SW480 (cell line): ENCODE data around the gene ACAA1.
"Not testable (repeated sequence)": the region's sequence is repeated elsewhere in the genome, so short reads cannot be mapped to it uniquely, and the experiment has no call there.

Experiments
- DNase-seq: peaks from one replicate; pipeline ENCODE4 v3.0.0-alpha.2; 2016; ENCODE audit warnings: low spot score

ACAA1 gene

GRCh38 chr3:38101811-38102443 lies 35.0 kb downstream of the ACAA1 start:
- DNase-seq, result no peak

DNA sequence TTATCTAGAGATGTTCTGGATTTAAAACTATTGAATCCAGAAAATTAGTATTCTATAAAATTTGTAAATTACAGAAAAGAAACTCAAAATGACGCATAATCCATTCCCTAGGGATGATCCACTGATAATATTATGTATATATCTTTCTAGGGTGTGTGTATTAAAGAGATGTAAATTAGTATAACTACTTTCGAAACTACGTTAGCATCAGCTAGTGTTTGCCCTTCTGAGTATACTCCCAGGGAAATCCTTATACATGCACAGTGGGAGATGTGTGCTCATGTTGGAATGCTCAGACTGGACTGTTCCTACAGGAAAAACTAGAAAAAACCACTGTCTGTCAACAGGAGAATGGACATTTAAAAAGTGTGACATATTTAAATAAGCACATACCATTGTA lies 36.4 kb downstream of the ACAA1 start:
- no peak for DNase-seq

DNA sequence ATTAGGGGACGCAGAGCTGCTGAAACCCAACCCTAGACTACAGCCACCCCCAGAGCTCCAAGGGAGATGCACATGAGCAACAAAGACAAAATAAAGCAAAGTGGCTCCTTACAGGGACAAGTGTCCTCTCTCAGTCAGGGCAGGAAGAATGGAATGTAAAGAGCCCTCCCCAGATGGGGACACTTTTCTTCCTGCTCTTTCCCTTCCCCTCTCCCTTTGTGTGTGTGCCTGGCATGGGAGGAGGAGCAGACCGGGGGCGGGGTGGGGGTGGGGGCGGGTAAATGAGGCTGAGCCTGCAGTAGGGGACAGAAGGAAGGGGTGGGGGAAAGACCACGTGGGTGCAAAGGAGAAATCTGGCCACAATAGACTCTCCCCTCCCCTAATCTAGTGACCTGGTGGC lies 37.4 kb downstream of the ACAA1 start:
- DNase-seq, result no peak

- no peak for DNase-seq
Measured at GRCh38 chr3:38098376-38098723, 38.6 kb downstream of the ACAA1 start.

DNA sequence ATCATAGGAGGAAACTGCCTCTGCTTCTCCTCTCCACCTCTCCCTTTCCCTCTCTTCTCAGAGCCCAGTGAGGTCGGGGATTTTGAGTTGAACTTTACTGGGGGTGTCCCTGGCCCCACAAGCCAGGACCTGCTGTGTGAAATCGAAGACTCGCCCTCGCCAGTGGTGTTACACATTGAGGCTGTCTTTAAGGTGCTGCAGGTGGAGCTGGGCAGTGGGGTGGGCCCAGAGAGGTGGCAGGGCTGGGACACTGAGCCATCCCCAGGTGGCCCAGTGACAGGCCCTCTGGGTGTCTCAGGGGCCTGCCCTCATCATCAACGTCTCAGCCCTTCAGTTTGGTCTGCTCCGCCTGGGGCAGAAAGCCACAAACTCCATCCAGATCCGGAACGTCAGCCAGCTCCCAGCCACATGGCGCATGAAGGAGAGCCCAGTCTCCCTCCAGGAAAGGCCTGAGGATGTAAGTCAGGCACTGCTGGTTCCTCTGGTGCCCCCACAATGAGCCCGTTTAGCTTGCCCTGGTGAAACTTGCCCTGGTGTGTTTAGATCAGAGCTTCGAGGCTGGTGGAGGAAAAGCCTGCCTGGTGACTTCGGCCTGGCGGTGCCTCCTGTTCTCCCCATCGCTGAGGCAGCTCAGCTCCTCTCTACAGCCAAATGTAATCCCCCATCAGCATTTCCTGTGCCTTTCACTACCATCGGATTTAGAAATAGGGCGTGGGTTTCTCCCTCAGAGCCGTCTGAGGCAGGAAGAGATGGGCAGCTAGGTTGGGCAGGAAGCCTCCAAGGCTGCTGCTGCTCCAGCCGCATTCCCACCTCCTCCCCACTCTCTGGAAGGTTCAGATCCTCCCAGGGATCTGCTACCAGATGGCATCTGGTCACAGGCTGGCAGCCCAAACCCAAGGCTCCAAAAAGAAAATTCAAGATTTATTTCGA lies 39.2 kb downstream of the ACAA1 start:
- no peak for DNase-seq

DNA sequence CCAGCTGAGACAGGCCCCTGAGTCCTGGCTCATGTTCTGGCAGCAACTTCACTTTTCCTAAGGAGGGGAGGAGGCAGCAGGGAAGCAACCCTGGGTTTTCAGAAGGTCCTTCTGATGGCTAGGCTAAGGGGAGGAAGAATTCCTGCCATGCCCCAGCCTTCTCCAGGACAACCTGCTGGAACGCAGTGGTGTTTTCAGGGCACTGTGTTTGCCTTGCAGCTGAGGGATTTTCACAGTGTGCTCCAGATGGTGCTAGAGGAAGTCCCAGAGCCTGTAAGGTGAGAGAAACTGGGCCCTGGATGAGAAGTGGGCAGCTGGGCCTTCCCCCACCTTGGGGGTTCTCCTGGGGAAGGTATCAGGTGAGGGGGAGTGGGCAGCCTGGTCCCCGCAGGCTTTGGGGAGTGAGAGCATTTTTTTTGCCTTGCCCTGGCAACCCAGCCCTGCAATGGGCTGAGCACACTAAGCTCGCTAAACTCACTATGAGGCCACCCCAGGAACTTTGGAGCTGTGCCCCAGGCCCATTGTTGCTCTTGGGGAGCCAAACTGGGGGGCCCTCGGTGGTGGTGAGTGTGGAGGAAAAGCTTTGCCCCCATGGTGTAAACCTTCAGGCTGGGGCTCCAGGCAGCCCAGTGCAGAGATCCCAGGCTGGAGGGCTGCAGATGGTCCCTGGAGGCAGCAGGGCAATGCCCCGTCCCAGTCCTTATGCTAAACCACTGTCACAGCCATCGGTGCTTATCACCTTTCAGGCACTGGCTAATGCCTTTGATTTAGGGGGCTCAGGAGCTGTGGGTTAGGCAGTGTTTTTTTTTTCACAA lies 41.1 kb downstream of the ACAA1 start:
- no peak for DNase-seq

DNA sequence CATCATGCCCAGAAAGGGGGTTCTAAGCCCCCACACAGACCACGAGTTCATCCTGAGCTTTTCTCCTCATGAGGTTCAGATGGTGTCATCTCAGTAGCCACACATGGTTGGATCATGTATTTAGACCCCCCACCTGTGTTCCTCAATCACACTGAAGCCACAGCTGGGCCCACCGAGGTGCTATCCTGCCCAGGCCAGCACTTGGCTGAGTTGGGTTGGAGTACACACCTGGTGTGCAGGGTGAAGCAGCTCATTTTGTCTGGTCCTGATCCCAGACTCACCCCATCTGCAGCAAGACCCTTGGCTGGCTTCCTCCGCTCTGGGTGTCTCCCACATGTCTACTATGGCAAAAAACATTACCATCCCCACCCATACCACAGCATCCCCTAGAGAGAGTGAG lies 41.9 kb downstream of the ACAA1 start:
- DNase-seq, result no peak

- no peak for DNase-seq
Measured at GRCh38 chr3:38090453-38090852, 46.5 kb downstream of the ACAA1 start.

GRCh38 chr3:38089163-38089562 lies 47.8 kb downstream of the ACAA1 start:
- DNase-seq, result no peak

GRCh38 chr3:38088126-38089078 lies 48.5 kb downstream of the ACAA1 start:
- no peak for DNase-seq

- not testable (repeated sequence) for DNase-seq
Measured at GRCh38 chr3:38087278-38087677, 49.6 kb downstream of the ACAA1 start.

DNA sequence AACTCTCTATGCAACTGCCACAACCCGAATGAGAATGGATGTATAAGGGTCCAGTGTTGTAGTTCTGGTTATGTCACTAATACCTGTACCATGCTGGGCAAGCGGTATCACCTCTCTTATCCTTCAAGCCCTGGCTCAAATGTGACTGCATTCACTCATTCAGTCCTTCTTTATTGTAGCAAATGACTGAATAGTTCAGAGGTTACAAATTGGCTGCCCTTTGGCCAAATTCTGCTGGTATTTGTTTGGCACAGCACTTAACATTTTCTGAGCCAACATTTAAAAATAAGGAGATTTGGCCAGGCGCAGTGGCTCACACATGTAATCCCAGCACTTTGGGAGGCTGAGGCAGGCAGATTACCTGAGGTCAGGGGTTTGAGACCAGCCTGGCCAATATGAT lies 50.4 kb downstream of the ACAA1 start:
- no peak for DNase-seq

DNA sequence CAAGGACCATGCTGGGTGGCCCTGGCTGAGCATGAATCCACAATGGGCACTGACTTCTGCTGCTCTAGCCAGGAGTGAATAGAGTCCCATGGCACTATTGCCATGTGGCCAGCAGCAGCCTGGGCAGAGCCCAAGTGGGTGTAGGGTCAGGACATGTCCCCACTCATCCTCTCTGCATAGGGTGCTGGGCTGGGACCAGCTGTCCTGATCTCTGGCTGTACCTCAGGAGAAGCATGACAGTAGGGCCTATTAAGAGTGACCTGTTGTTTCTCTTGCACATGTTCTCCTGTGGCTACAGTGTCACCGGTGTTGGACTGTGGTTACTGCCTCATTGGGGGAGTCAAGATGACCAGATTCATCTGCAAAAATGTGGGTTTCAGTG lies 51.0 kb downstream of the ACAA1 start:
- DNase-seq, result no peak

DNA sequence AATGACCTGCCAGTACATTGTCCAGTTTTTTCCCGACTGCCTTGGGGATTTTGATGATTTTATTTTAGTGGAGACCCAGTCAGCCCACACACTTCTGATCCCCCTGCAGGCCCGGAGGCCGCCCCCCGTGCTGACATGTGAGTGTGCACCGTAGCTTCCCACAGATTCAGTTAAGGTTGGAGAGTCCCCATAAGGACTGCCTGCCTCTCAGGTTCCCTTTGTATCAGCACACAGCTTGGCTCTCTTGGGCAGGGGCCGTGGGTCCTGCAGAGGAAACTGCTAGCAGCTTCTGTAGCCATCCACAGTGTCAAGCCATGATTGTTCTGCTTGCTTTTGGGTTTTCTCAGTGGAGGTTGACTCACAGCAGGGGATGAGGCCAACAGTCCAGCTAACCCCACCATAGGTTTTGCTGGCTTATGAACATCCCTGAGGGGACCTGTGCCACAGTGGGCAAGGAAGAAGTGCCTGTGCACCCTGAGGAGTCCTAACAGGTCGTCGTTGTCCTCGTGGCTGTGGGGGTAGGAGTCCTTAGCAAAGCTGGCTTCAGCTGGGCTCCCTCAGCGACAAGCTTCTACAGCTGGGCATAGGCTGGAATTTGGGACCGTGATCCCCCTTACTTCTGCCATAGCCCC lies 51.5 kb downstream of the ACAA1 start:
- no peak for DNase-seq

- peak; percentile 42 for DNase-seq
Measured at GRCh38 chr3:38084334-38085310, 52.3 kb downstream of the ACAA1 start.

DNA sequence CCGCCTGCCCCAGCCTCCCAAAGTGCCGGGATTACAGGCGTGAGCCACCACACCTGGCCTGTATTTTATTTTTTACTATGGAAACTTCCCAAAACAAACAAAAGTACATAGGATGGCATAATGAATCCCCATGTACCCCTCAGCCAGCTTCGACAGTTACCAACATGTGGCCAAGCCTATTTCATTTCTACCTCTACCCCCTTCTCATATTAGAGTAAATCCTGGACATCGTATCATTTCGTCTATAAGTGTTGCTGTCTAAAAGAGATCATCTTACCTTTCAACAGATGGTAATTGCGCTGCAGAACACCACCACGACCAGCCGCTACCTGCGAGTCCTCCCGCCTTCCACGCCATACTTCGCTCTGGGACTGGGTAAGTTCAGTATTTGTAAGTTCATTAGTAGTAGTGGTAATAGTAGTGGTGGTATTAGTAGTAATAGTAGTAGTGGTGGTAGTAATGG lies 53.0 kb downstream of the ACAA1 start:
- DNase-seq, result no peak

- not testable (repeated sequence) for DNase-seq
Measured at GRCh38 chr3:38083254-38083653, 53.7 kb downstream of the ACAA1 start.

- not testable (repeated sequence) for DNase-seq
Measured at GRCh38 chr3:38082296-38082695, 54.6 kb downstream of the ACAA1 start.

GRCh38 chr3:38077073-38077472 lies 59.9 kb downstream of the ACAA1 start:
- DNase-seq, result not testable (repeated sequence)
